SK-N-SH treated with all-trans-retinoic acid at 6 μM for 48 hours (cell line): ENCODE results near the gene KAT2B.

Experiments used
- ATAC-seq: fragments of 200-7000 bp; cut with Tn5 transposase; 3 replicates; pipeline ENCODE4 v1.9.1; 2020; ENCODE audit warnings: mild to moderate bottlenecking, moderate library complexity
- ARNTL ChIP-seq: fragments of 450-650 bp; formaldehyde crosslinking; IDR thresholded peaks from 2 replicates; pipeline ENCODE4 v1.5.0; 2020; ENCODE audit warnings: low read depth, mild to moderate bottlenecking, moderate library complexity, borderline replicate concordance
- BACH2 ChIP-seq: fragments of 250-450 bp; sonication (Bioruptor Pico); IDR thresholded peaks from 2 replicates; pipeline ENCODE4 v1.9.0; 2021; ENCODE audit warnings: mild to moderate bottlenecking, borderline replicate concordance
- CSDC2 ChIP-seq: fragments of 250-450 bp; sonication (Bioruptor Pico); IDR thresholded peaks from 2 replicates; pipeline ENCODE4 v1.5.0; 2020; ENCODE audit warnings: mild to moderate bottlenecking, moderate library complexity
- ESRRG ChIP-seq: fragments of 250-450 bp; sonication (Bioruptor Pico); IDR thresholded peaks from 2 replicates; pipeline ENCODE4 v1.6.1; 2021; ENCODE audit warnings: mild to moderate bottlenecking
- GLIS3 ChIP-seq: fragments of 250-450 bp; sonication (Bioruptor Pico); IDR thresholded peaks from 2 replicates; pipeline ENCODE4 v1.5.0; 2020; ENCODE audit warnings: mild to moderate bottlenecking, moderate library complexity
- ISL1 ChIP-seq: fragments of 250-450 bp; sonication (Bioruptor Pico); IDR thresholded peaks from 2 replicates; pipeline ENCODE4 v2.1.2; 2022; ENCODE audit warnings: mild to moderate bottlenecking, moderate library complexity
- OSR1 ChIP-seq: fragments of 250-450 bp; sonication (Bioruptor Pico); IDR thresholded peaks from 2 replicates; pipeline ENCODE4 v1.8.0; 2022; ENCODE audit warnings: moderate library complexity, mild to moderate bottlenecking, inconsistent platforms
- PPARA ChIP-seq: fragments of 250-450 bp; sonication (Bioruptor Pico); IDR thresholded peaks from 2 replicates; pipeline ENCODE4 v1.5.0; 2020; ENCODE audit warnings: mild to moderate bottlenecking, borderline replicate concordance
- RARB ChIP-seq: fragments of 250-450 bp; sonication (Bioruptor Pico); IDR thresholded peaks from 2 replicates; pipeline ENCODE4 v1.8.0; 2021; ENCODE audit warnings: mild to moderate bottlenecking, moderate library complexity
- SNAI2 ChIP-seq: fragments of 250-450 bp; sonication (Bioruptor Pico); IDR thresholded peaks from 2 replicates; pipeline ENCODE4 v1.5.0; 2020; ENCODE audit warnings: mild to moderate bottlenecking, moderate library complexity
- TCF4 ChIP-seq: fragments of 250-450 bp; sonication (Bioruptor Pico); IDR thresholded peaks from 2 replicates; pipeline ENCODE4 v1.8.0; 2021; ENCODE audit warnings: mild to moderate bottlenecking, moderate library complexity, borderline replicate concordance
- TOX ChIP-seq: fragments of 250-450 bp; sonication (Bioruptor Pico); IDR thresholded peaks from 2 replicates; pipeline ENCODE4 v1.8.0; 2021; ENCODE audit warnings: mild to moderate bottlenecking, moderate library complexity, borderline replicate concordance
- ZC3H10 ChIP-seq: fragments of 250-450 bp; sonication (Bioruptor Pico); IDR thresholded peaks from 2 replicates; pipeline ENCODE4 v1.5.1; 2021; ENCODE audit warnings: mild to moderate bottlenecking, moderate library complexity
- ZFP3 ChIP-seq: fragments of 250-450 bp; sonication (Bioruptor Pico); IDR thresholded peaks from 2 replicates; pipeline ENCODE4 v1.5.0; 2020; ENCODE audit warnings: mild to moderate bottlenecking, moderate library complexity
- ZFP30 ChIP-seq: fragments of 450-650 bp; formaldehyde crosslinking; IDR thresholded peaks from 2 replicates; pipeline ENCODE4 v1.5.0; 2022; ENCODE audit warnings: mild to moderate bottlenecking, moderate library complexity
- ZNF565 ChIP-seq: fragments of 450-650 bp; formaldehyde crosslinking; conservative IDR thresholded peaks from 2 replicates; pipeline ENCODE4 v1.5.0; 2020; ENCODE audit warnings: low read depth, mild to moderate bottlenecking, moderate library complexity
- ZNF70 ChIP-seq: fragments of 450-650 bp; formaldehyde crosslinking; IDR thresholded peaks from 2 replicates; pipeline ENCODE4 v1.5.0; 2020; ENCODE audit warnings: mild to moderate bottlenecking, moderate library complexity
- ZNF8 ChIP-seq: fragments of 450-650 bp; formaldehyde crosslinking; IDR thresholded peaks from 2 replicates; pipeline ENCODE4 v1.5.0; 2020; ENCODE audit warnings: mild to moderate bottlenecking, moderate library complexity
- TF ChIP-seq, protein P1 (sequence below): fragments of 250-450 bp; sonication (Bioruptor Pico); IDR thresholded peaks from 2 replicates; pipeline ENCODE4 v1.5.0; 2020; ENCODE audit warnings: mild to moderate bottlenecking, moderate library complexity
- TF ChIP-seq, protein P2 (sequence below): fragments of 250-450 bp; sonication (Bioruptor Pico); IDR thresholded peaks from 2 replicates; pipeline ENCODE4 v1.8.0; 2021; ENCODE audit warnings: low read depth, mild to moderate bottlenecking, moderate library complexity, borderline replicate concordance
- TF ChIP-seq, protein P3 (sequence below): fragments of 250-450 bp; sonication (Bioruptor Pico); IDR thresholded peaks from 2 replicates; pipeline ENCODE4 v1.5.1; 2021; ENCODE audit warnings: mild to moderate bottlenecking, moderate library complexity
- TF ChIP-seq, protein P4 (sequence below): fragments of 250-450 bp; sonication (Bioruptor Pico); IDR thresholded peaks from 2 replicates; pipeline ENCODE4 v1.8.0; 2020; ENCODE audit warnings: mild to moderate bottlenecking, moderate library complexity, borderline replicate concordance

KAT2B gene

DNA sequence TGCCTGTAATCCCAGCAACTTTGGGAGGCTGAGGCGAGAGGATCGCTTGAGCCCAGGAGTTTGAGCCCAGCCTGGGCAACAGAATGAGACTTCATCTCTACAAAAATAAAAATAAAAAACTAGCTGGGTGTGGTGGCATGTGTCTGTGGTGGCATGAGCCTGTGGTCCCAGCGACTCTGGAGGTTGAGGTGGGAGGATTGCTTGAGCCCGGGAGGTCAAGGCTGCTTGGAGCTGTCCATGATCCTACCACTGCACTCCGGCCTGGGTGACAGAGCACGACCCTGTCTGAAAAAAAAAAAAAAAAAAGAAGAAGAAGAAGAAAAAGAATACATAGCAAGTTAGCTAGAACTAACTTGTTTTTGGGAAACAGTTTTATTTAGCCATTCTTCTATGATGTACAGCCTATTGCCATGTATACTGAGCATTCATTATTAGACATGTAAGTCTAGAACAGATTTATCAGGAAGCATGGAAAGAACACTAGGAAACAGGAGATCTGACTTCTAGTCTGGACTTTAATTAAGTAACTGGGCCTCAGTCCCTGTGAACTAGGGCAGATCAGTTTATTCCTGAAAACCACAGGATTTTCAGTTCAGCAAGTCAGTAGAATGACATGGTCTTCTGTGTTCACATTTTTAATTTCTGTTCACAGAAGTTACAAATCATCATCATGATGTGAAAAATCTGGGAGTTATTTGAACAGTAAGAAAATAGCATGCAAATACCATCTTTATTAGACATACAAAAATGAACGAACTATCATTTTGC lies 65.5 kb downstream of the KAT2B start (continued):
- TF ChIP-seq, protein P1, sequence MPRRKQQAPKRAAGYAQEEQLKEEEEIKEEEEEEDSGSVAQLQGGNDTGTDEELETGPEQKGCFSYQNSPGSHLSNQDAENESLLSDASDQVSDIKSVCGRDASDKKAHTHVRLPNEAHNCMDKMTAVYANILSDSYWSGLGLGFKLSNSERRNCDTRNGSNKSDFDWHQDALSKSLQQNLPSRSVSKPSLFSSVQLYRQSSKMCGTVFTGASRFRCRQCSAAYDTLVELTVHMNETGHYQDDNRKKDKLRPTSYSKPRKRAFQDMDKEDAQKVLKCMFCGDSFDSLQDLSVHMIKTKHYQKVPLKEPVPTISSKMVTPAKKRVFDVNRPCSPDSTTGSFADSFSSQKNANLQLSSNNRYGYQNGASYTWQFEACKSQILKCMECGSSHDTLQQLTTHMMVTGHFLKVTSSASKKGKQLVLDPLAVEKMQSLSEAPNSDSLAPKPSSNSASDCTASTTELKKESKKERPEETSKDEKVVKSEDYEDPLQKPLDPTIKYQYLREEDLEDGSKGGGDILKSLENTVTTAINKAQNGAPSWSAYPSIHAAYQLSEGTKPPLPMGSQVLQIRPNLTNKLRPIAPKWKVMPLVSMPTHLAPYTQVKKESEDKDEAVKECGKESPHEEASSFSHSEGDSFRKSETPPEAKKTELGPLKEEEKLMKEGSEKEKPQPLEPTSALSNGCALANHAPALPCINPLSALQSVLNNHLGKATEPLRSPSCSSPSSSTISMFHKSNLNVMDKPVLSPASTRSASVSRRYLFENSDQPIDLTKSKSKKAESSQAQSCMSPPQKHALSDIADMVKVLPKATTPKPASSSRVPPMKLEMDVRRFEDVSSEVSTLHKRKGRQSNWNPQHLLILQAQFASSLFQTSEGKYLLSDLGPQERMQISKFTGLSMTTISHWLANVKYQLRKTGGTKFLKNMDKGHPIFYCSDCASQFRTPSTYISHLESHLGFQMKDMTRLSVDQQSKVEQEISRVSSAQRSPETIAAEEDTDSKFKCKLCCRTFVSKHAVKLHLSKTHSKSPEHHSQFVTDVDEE (CRISPR knock-in tag): no peak
- TF ChIP-seq ZFP3 (no peak), ZNF8 (CRISPR knock-in tag) (no peak), BACH2 (CRISPR knock-in tag) (no peak), GLIS3 (CRISPR knock-in tag) (no peak), TOX (no peak), TCF4 (CRISPR knock-in tag) (no peak), RARB (no peak), ISL1 (no peak), SNAI2 (CRISPR knock-in tag) (no peak), OSR1 (CRISPR knock-in tag) (no peak), ARNTL (CRISPR knock-in tag) (no peak)
- TF ChIP-seq, protein P2, sequence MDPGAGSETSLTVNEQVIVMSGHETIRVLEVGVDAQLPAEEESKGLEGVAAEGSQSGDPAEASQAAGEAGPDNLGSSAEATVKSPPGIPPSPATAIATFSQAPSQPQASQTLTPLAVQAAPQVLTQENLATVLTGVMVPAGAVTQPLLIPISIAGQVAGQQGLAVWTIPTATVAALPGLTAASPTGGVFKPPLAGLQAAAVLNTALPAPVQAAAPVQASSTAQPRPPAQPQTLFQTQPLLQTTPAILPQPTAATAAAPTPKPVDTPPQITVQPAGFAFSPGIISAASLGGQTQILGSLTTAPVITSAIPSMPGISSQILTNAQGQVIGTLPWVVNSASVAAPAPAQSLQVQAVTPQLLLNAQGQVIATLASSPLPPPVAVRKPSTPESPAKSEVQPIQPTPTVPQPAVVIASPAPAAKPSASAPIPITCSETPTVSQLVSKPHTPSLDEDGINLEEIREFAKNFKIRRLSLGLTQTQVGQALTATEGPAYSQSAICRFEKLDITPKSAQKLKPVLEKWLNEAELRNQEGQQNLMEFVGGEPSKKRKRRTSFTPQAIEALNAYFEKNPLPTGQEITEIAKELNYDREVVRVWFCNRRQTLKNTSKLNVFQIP: no peak

DNA sequence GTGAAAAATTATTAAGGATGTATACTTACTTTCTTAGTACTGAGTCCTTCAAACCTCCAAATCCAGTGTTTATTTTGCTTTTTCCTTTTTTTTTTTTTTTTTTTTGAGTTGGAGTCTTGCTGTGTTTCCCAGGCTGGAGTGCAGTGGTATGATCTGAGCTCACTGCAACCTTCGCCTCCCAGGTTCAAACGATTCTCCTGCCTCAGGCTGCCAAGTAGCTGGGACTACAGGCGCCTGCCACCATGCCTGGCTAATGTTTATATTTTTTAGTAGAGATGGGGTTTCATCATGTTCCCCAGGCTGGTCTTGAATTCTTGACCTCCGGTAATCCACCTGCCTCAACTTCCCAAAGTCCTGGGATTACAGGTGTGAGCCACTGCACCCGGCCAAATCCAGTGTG lies 67.5 kb downstream of the KAT2B start:
- TF ChIP-seq GLIS3 (CRISPR knock-in tag) (no peak), PPARA (CRISPR knock-in tag) (no peak), ESRRG (CRISPR knock-in tag) (no peak), ZFP30 (CRISPR knock-in tag) (no peak), ZC3H10 (CRISPR knock-in tag) (no peak), OSR1 (CRISPR knock-in tag) (no peak), TCF4 (CRISPR knock-in tag) (no peak), SNAI2 (CRISPR knock-in tag) (no peak), BACH2 (CRISPR knock-in tag) (no peak), ZNF8 (CRISPR knock-in tag) (no peak), ZNF70 (no peak), ARNTL (CRISPR knock-in tag) (no peak), ZFP3 (no peak), CSDC2 (CRISPR knock-in tag) (no peak), RARB (no peak), ZNF565 (CRISPR knock-in tag) (no peak)
- TF ChIP-seq, protein P2: no peak
- TF ChIP-seq, protein P3, sequence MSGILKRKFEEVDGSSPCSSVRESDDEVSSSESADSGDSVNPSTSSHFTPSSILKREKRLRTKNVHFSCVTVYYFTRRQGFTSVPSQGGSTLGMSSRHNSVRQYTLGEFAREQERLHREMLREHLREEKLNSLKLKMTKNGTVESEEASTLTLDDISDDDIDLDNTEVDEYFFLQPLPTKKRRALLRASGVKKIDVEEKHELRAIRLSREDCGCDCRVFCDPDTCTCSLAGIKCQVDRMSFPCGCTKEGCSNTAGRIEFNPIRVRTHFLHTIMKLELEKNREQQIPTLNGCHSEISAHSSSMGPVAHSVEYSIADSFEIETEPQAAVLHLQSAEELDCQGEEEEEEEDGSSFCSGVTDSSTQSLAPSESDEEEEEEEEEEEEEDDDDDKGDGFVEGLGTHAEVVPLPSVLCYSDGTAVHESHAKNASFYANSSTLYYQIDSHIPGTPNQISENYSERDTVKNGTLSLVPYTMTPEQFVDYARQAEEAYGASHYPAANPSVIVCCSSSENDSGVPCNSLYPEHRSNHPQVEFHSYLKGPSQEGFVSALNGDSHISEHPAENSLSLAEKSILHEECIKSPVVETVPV (CRISPR knock-in tag): no peak
- TF ChIP-seq, protein P4, sequence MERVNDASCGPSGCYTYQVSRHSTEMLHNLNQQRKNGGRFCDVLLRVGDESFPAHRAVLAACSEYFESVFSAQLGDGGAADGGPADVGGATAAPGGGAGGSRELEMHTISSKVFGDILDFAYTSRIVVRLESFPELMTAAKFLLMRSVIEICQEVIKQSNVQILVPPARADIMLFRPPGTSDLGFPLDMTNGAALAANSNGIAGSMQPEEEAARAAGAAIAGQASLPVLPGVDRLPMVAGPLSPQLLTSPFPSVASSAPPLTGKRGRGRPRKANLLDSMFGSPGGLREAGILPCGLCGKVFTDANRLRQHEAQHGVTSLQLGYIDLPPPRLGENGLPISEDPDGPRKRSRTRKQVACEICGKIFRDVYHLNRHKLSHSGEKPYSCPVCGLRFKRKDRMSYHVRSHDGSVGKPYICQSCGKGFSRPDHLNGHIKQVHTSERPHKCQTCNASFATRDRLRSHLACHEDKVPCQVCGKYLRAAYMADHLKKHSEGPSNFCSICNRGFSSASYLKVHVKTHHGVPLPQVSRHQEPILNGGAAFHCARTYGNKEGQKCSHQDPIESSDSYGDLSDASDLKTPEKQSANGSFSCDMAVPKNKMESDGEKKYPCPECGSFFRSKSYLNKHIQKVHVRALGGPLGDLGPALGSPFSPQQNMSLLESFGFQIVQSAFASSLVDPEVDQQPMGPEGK (CRISPR knock-in tag): no peak
- ATAC-seq: no peak
